GM23338 (cell line): Measurements from ENCODE around the gene CUX1. TPM values are rescaled to one million over a fixed set of nuclear protein-coding genes. Genes with fewer than 3 reads are reported as not detected.

Experiments used
- ATAC-seq: fragments of 200-7000 bp; cut with Tn5 transposase; 3 replicates; pipeline ENCODE4 v1.9.1; 2020
- DNase-seq: peaks from one replicate; pipeline ENCODE4 v3.0.0-alpha.2; 2015; ENCODE audit warnings: low spot score
- H2AFZ ChIP-seq: fragments of 200-600 bp; sonication (generic); 2 replicates; pipeline ENCODE4 v1.8.0; 2016; ENCODE audit warnings: antibody characterized with exemption, mild to moderate bottlenecking, moderate library complexity
- H3F3A ChIP-seq: fragments of 200-600 bp; sonication (generic); replicated peaks from 2 replicates; pipeline ENCODE4 v1.8.0; 2017; ENCODE audit warnings: antibody characterized with exemption, mixed run types, low read depth
- H3K27ac ChIP-seq: fragments of 200-600 bp; sonication (generic); 2 replicates; pipeline ENCODE4 v1.6.1; 2016; ENCODE audit warnings: low read depth
- H3K27me3 ChIP-seq: fragments of 200-600 bp; sonication (generic); 2 replicates; pipeline ENCODE4 v1.8.0; 2016; ENCODE audit warnings: mild to moderate bottlenecking, mixed run types, moderate library complexity; ENCODE audit not compliant: insufficient read depth
- H3K36me3 ChIP-seq: fragments of 200-600 bp; sonication (generic); 2 replicates; pipeline ENCODE4 v1.8.0; 2016; ENCODE audit warnings: mild to moderate bottlenecking; ENCODE audit not compliant: insufficient read depth
- H3K4me1 ChIP-seq: fragments of 200-600 bp; sonication (generic); 2 replicates; pipeline ENCODE4 v1.8.0; 2016; ENCODE audit warnings: mild to moderate bottlenecking, moderate library complexity; ENCODE audit not compliant: insufficient read depth
- H3K4me2 ChIP-seq: fragments of 200-600 bp; sonication (generic); 2 replicates; pipeline ENCODE4 v1.7.1; 2017; ENCODE audit warnings: mixed run types
- H3K4me3 ChIP-seq: fragments of 200-600 bp; sonication (generic); 2 replicates; pipeline ENCODE4 v1.6.1; 2016; ENCODE audit warnings: mixed run types
- H3K79me2 ChIP-seq: fragments of 200-600 bp; sonication (generic); replicated peaks from 2 replicates; pipeline ENCODE4 v1.8.0; 2017; ENCODE audit warnings: mild to moderate bottlenecking; ENCODE audit not compliant: insufficient read depth
- H3K9me2 ChIP-seq: fragments of 200-600 bp; sonication (generic); 2 replicates; pipeline ENCODE4 v1.8.0; 2017; ENCODE audit not compliant: insufficient read depth
- H4K20me1 ChIP-seq: fragments of 200-600 bp; sonication (generic); replicated peaks from 2 replicates; pipeline ENCODE4 v1.8.0; 2017; ENCODE audit warnings: mild to moderate bottlenecking; ENCODE audit not compliant: insufficient read depth
- H3K27ac Mint-ChIP-seq: 2 replicates; pipeline ENCODE4 v1.8.0; 2020; ENCODE audit warnings: inconsistent platforms, mild to moderate bottlenecking, moderate library complexity, mixed read lengths
- H3K27me3 Mint-ChIP-seq: 3 replicates; pipeline ENCODE4 v1.8.0; 2022; ENCODE audit warnings: low read depth, mild to moderate bottlenecking, moderate library complexity, mixed read lengths, inconsistent platforms; ENCODE audit not compliant: insufficient read depth, poor library complexity
- H3K36me3 Mint-ChIP-seq: 3 replicates; pipeline ENCODE4 v1.8.0; 2021; ENCODE audit warnings: low read depth, mild to moderate bottlenecking, inconsistent platforms, moderate library complexity, mixed read lengths
- H3K4me1 Mint-ChIP-seq: 3 replicates; pipeline ENCODE4 v1.8.0; 2020; ENCODE audit warnings: mild to moderate bottlenecking, inconsistent platforms, mixed read lengths
- H3K4me3 Mint-ChIP-seq: 3 replicates; pipeline ENCODE4 v1.8.0; 2021; ENCODE audit warnings: moderate library complexity, mild to moderate bottlenecking, inconsistent platforms, mixed read lengths
- H3K9me3 Mint-ChIP-seq: 3 replicates; pipeline ENCODE4 v1.8.0; 2020; ENCODE audit warnings: moderate library complexity, mild to moderate bottlenecking, inconsistent platforms, mixed read lengths
- CREB1 ChIP-seq: fragments of 250-450 bp; sonication (Bioruptor Pico); IDR thresholded peaks from 2 replicates; pipeline ENCODE4 v1.5.0; 2020; ENCODE audit warnings: low read depth, mild to moderate bottlenecking, moderate library complexity
- EZH2 ChIP-seq: fragments of 200-600 bp; sonication (generic); IDR thresholded peaks from one replicate; pipeline ENCODE4 v1.8.0; 2017; ENCODE audit warnings: antibody characterized with exemption, mild to moderate bottlenecking, low read depth; ENCODE audit not compliant: unreplicated experiment
- EZH2phosphoT487 ChIP-seq: fragments of 200-600 bp; sonication (generic); IDR thresholded peaks from one replicate; pipeline ENCODE4 v1.8.1; 2018; ENCODE audit warnings: antibody characterized with exemption; ENCODE audit not compliant: unreplicated experiment
- JUNB ChIP-seq: IDR thresholded peaks from one replicate; pipeline ENCODE4 v1.6.1; 2016; ENCODE audit warnings: antibody characterized with exemption; ENCODE audit not compliant: unreplicated experiment
- NANOG ChIP-seq: IDR thresholded peaks from 2 replicates; pipeline ENCODE4 v1.6.1; 2016; ENCODE audit warnings: antibody characterized with exemption, borderline replicate concordance
- POLR2AphosphoS5 ChIP-seq: IDR thresholded peaks from 2 replicates; pipeline ENCODE4 v1.6.1; 2016; ENCODE audit warnings: antibody characterized with exemption, low read depth
- STAT1 ChIP-seq: IDR thresholded peaks from one replicate; pipeline ENCODE4 v1.6.1; 2016; ENCODE audit warnings: antibody characterized with exemption; ENCODE audit not compliant: unreplicated experiment
- ZNF114 ChIP-seq: fragments of 250-450 bp; sonication (Bioruptor Pico); IDR thresholded peaks from 2 replicates; pipeline ENCODE4 v1.5.0; 2020; ENCODE audit warnings: mild to moderate bottlenecking, moderate library complexity
- ZNF331 ChIP-seq: fragments of 250-450 bp; sonication (Bioruptor Pico); IDR thresholded peaks from 2 replicates; pipeline ENCODE4 v1.5.0; 2020; ENCODE audit warnings: low read depth, mild to moderate bottlenecking, moderate library complexity
- polyA plus RNA-seq: library from polyadenylated mRNA; unstranded; fragments of >200 nt; fragmentation: Nextera tagmentation; extraction: Ambion mirVana; gene quantifications from 2 replicates; pipeline ENCODE4 v1.2.1, GENCODE V29; 2016
- total RNA-seq: library from RNA; depleted of rRNA; stranded (reverse); fragments of >200 nt; shearing (Covaris generic); gene quantifications from 2 replicates; pipeline ENCODE4 v1.2.3, GENCODE V29; 2014
- TF ChIP-seq, protein P1 (sequence below): IDR thresholded peaks from 2 replicates; pipeline ENCODE4 v1.6.1; 2016; ENCODE audit warnings: antibody characterized with exemption
- TF ChIP-seq, protein P2 (sequence below), 2 experiments: fragments of 200-600 bp in 1 of 2; sonication (generic) in 1 of 2; conservative IDR thresholded peaks; 2 replicates each; pipeline versions ENCODE4 v1.5.1 to v1.6.1; 2016 to 2017; ENCODE audit warnings: antibody characterized with exemption in 2 of 2, low read depth in 2 of 2, mild to moderate bottlenecking in 2 of 2, moderate library complexity in 1 of 2
- TF ChIP-seq, protein P3 (sequence below): fragments of 250-450 bp; sonication (Bioruptor Pico); IDR thresholded peaks from 2 replicates; pipeline ENCODE4 v1.5.0; 2020; ENCODE audit warnings: mild to moderate bottlenecking, moderate library complexity
- TF ChIP-seq, protein P4 (sequence below): IDR thresholded peaks from one replicate; pipeline ENCODE4 v1.6.1; 2018; ENCODE audit warnings: antibody characterized with exemption; ENCODE audit not compliant: unreplicated experiment

The CUX1 gene
- total and polyA plus RNA-seq, 2 experiments from 2014 or later: 49.9 to 64.0 TPM

DNA sequence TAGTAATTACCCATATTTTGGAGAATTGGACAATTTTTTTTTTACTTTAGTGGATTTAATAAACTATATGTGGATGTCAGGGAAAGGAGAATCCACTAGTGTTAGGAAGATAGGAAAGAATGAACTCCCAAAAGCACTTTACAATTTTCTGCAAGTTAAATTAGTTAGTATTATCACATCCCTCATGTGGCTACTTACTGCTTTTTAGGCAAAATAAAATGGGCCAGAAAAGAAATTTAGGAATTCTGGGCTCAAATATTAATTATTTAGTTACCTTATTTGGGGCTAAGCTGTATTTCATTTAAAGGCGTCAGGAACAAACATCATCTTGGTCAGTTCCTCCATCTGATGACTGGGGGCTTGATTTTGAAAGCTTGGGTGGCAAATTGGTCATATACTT, 4.8 kb upstream of the CUX1 start:
- no peak for TF ChIP-seq EZH2phosphoT487
- TF ChIP-seq CREB1 (CRISPR knock-in tag): no peak
- no peak for TF ChIP-seq STAT1
- TF ChIP-seq, protein P1, sequence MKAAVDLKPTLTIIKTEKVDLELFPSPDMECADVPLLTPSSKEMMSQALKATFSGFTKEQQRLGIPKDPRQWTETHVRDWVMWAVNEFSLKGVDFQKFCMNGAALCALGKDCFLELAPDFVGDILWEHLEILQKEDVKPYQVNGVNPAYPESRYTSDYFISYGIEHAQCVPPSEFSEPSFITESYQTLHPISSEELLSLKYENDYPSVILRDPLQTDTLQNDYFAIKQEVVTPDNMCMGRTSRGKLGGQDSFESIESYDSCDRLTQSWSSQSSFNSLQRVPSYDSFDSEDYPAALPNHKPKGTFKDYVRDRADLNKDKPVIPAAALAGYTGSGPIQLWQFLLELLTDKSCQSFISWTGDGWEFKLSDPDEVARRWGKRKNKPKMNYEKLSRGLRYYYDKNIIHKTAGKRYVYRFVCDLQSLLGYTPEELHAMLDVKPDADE: no peak
- TF ChIP-seq ZNF114: no peak
- no peak for TF ChIP-seq NANOG
- TF ChIP-seq JUNB: no peak
- TF ChIP-seq, protein P2, sequence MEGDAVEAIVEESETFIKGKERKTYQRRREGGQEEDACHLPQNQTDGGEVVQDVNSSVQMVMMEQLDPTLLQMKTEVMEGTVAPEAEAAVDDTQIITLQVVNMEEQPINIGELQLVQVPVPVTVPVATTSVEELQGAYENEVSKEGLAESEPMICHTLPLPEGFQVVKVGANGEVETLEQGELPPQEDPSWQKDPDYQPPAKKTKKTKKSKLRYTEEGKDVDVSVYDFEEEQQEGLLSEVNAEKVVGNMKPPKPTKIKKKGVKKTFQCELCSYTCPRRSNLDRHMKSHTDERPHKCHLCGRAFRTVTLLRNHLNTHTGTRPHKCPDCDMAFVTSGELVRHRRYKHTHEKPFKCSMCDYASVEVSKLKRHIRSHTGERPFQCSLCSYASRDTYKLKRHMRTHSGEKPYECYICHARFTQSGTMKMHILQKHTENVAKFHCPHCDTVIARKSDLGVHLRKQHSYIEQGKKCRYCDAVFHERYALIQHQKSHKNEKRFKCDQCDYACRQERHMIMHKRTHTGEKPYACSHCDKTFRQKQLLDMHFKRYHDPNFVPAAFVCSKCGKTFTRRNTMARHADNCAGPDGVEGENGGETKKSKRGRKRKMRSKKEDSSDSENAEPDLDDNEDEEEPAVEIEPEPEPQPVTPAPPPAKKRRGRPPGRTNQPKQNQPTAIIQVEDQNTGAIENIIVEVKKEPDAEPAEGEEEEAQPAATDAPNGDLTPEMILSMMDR (conservative IDR thresholded peaks at IDR 0.05; ENCODE audit: low read depth in 2 of 2): no peak
- TF ChIP-seq, protein P3, sequence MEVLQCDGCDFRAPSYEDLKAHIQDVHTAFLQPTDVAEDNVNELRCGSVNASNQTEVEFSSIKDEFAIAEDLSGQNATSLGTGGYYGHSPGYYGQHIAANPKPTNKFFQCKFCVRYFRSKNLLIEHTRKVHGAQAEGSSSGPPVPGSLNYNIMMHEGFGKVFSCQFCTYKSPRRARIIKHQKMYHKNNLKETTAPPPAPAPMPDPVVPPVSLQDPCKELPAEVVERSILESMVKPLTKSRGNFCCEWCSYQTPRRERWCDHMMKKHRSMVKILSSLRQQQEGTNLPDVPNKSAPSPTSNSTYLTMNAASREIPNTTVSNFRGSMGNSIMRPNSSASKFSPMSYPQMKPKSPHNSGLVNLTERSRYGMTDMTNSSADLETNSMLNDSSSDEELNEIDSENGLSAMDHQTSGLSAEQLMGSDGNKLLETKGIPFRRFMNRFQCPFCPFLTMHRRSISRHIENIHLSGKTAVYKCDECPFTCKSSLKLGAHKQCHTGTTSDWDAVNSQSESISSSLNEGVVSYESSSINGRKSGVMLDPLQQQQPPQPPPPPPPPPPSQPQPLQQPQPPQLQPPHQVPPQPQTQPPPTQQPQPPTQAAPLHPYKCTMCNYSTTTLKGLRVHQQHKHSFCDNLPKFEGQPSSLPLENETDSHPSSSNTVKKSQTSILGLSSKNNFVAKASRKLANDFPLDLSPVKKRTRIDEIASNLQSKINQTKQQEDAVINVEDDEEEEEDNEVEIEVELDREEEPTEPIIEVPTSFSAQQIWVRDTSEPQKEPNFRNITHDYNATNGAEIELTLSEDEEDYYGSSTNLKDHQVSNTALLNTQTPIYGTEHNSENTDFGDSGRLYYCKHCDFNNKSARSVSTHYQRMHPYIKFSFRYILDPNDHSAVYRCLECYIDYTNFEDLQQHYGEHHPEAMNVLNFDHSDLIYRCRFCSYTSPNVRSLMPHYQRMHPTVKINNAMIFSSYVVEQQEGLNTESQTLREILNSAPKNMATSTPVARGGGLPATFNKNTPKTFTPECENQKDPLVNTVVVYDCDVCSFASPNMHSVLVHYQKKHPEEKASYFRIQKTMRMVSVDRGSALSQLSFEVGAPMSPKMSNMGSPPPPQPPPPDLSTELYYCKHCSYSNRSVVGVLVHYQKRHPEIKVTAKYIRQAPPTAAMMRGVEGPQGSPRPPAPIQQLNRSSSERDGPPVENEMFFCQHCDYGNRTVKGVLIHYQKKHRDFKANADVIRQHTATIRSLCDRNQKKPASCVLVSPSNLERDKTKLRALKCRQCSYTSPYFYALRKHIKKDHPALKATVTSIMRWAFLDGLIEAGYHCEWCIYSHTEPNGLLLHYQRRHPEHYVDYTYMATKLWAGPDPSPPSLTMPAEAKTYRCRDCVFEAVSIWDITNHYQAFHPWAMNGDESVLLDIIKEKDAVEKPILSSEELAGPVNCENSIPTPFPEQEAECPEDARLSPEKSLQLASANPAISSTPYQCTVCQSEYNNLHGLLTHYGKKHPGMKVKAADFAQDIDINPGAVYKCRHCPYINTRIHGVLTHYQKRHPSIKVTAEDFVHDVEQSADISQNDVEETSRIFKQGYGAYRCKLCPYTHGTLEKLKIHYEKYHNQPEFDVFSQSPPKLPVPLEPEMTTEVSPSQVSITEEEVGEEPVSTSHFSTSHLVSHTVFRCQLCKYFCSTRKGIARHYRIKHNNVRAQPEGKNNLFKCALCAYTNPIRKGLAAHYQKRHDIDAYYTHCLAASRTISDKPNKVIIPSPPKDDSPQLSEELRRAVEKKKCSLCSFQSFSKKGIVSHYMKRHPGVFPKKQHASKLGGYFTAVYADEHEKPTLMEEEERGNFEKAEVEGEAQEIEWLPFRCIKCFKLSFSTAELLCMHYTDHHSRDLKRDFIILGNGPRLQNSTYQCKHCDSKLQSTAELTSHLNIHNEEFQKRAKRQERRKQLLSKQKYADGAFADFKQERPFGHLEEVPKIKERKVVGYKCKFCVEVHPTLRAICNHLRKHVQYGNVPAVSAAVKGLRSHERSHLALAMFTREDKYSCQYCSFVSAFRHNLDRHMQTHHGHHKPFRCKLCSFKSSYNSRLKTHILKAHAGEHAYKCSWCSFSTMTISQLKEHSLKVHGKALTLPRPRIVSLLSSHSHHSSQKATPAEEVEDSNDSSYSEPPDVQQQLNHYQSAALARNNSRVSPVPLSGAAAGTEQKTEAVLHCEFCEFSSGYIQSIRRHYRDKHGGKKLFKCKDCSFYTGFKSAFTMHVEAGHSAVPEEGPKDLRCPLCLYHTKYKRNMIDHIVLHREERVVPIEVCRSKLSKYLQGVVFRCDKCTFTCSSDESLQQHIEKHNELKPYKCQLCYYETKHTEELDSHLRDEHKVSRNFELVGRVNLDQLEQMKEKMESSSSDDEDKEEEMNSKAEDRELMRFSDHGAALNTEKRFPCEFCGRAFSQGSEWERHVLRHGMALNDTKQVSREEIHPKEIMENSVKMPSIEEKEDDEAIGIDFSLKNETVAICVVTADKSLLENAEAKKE (CRISPR knock-in tag): no peak
- TF ChIP-seq ZNF331 (CRISPR knock-in tag): no peak
- TF ChIP-seq, protein P4, sequence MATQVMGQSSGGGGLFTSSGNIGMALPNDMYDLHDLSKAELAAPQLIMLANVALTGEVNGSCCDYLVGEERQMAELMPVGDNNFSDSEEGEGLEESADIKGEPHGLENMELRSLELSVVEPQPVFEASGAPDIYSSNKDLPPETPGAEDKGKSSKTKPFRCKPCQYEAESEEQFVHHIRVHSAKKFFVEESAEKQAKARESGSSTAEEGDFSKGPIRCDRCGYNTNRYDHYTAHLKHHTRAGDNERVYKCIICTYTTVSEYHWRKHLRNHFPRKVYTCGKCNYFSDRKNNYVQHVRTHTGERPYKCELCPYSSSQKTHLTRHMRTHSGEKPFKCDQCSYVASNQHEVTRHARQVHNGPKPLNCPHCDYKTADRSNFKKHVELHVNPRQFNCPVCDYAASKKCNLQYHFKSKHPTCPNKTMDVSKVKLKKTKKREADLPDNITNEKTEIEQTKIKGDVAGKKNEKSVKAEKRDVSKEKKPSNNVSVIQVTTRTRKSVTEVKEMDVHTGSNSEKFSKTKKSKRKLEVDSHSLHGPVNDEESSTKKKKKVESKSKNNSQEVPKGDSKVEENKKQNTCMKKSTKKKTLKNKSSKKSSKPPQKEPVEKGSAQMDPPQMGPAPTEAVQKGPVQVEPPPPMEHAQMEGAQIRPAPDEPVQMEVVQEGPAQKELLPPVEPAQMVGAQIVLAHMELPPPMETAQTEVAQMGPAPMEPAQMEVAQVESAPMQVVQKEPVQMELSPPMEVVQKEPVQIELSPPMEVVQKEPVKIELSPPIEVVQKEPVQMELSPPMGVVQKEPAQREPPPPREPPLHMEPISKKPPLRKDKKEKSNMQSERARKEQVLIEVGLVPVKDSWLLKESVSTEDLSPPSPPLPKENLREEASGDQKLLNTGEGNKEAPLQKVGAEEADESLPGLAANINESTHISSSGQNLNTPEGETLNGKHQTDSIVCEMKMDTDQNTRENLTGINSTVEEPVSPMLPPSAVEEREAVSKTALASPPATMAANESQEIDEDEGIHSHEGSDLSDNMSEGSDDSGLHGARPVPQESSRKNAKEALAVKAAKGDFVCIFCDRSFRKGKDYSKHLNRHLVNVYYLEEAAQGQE: no peak
- no peak for TF ChIP-seq EZH2
- TF ChIP-seq POLR2AphosphoS5: no peak
- peaks cover 18% of the 10 kb centered on the region for H3K27me3 ChIP-seq
- Mint-ChIP-seq H3K27me3 (peaks cover 10% of the 10 kb centered on the region), H3K4me3 (no peak overlapping the region), H3K9me3 (no peaks in the 10 kb centered on the region; the same call in 2 of the 3 replicates), H3K36me3 (no peaks in the 10 kb centered on the region; the same call in 2 of the 3 replicates), H3K27ac (no peak overlapping the region), H3K4me1 (peaks cover 11% of the 10 kb centered on the region)
- H4K20me1 ChIP-seq: no peaks in the 10 kb centered on the region
- no peak overlapping the region for H3K4me2 ChIP-seq
- H3F3A ChIP-seq: peaks cover 7% of the 10 kb centered on the region; the same call in 1 of the 2 replicates
- no peak for DNase-seq
- H3K4me1 ChIP-seq: peaks cover 8% of the 10 kb centered on the region
- H3K27ac ChIP-seq: no peak overlapping the region
- H3K4me3 ChIP-seq: no peak overlapping the region
- no peak for ATAC-seq
- no peaks in the 10 kb centered on the region for H3K9me2 ChIP-seq
- no peaks in the 10 kb centered on the region for H3K36me3 ChIP-seq
- H3K79me2 ChIP-seq: peaks cover 2% of the 10 kb centered on the region
- no peak overlapping the region for H2AFZ ChIP-seq
